Activated gamma-delta T cell (primary cell): ENCODE measurements around the gene KDSR.

ENCODE experiments used
- DNase-seq: peaks from one replicate; lab custom pipeline; 2025; lab: John Stamatoyannopoulos, UW

Gene KDSR

DNA sequence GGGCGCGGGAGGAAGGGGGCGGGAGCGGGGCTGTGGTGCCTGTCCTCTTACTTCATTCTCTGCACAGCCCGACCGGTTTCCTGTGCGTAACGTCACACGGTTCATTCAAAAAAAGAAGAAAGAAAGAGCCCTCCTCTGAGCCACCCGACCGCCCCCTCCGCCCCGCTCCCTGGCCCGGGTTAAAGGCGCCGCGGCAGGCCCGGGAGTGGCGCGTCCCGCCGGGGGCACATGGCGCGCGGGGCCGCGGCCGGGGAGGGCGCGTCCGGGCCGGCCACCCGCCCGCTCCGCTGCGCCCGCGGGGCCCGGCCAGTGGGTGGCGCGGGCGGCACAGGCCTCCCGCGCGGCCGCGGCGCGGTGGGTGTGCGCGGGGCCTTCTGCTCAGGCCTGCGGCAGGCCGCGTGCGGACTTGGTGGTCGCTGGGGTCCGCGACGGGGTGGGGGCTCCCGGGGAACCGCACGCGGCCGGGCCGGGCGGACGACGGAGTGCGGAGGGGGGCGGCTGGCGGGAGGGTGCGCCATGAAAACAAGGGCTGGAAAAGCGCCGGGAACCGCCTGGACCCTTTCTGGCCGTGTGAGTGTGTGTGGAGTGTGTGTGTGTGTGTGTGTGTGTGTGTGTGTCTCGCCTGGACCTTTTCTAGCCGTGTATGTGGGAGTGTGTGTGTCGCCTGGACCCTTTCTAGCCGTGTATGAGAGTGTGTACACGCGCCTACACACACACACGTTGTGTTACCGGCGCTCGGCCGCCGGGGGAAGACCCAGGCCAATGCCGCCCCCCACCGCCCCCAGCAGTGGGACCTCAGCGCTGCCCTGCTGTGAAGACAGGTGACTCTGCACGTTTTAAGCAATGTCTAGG lies 46.7 kb downstream of the KDSR start:
- DNase-seq, result peak; percentile 71

DNA sequence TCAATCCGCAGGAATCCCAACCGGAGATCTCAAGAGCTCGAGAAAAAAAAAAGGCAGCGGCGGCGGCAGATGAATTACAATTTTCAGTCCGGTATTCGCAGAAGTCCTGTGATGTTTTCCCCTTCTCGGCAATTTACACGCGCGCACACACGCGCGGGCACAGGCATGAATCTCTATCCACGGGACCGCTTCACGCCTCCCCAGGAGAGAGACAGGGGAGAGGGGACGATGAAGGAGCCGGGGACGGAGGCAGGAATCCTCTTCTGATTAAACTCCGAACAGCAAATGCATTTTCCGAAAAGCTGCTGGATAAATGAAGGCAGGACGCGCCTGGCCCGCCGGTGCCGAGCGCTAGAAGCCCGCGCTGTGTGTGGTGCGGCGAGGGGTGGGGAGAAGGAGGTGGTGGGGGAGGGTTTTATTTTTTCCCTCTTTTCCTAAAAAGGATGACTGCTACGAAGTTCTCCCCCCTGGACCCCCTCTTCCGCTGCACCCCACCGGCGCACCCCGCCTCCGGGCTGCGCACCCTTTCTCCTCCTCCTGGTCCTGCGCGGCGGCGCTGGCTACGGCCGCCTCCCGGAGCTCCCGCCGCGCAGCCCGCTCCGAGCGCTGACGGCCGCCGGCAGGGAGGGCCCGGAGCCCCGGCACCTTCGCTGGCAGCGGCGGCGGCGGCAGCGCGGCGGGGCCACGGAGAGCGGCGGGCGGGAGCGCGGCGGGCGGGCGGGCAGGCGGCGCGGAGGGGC lies 47.5 kb downstream of the KDSR start, which contains the start of gene BCL2:
BCL2 (minus strand) TSS at position 387 of the 740 bp plus-strand sequence.
- DNase-seq, result no peak

DNA sequence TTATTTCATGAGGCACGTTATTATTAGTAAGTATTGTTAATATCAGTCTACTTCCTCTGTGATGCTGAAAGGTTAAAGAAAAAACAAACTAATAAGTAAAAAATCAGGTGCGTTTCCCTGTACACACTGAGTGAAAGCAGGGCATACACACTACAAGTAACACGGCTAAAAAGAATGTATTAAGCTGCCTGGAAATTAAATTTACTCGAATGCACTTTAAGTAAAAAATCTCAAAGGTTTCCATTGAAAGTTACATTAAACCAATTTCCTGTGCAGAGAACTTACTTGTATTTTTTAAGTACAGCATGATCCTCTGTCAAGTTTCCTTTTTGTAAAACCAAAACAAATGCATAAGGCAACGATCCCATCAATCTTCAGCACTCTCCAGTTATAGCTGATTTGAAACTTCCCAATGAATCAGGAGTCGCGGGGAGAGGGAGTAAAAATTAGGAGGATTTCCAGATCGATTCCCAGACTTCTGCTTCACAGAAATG lies 48.1 kb downstream of the KDSR start:
- DNase-seq, result no peak

DNA sequence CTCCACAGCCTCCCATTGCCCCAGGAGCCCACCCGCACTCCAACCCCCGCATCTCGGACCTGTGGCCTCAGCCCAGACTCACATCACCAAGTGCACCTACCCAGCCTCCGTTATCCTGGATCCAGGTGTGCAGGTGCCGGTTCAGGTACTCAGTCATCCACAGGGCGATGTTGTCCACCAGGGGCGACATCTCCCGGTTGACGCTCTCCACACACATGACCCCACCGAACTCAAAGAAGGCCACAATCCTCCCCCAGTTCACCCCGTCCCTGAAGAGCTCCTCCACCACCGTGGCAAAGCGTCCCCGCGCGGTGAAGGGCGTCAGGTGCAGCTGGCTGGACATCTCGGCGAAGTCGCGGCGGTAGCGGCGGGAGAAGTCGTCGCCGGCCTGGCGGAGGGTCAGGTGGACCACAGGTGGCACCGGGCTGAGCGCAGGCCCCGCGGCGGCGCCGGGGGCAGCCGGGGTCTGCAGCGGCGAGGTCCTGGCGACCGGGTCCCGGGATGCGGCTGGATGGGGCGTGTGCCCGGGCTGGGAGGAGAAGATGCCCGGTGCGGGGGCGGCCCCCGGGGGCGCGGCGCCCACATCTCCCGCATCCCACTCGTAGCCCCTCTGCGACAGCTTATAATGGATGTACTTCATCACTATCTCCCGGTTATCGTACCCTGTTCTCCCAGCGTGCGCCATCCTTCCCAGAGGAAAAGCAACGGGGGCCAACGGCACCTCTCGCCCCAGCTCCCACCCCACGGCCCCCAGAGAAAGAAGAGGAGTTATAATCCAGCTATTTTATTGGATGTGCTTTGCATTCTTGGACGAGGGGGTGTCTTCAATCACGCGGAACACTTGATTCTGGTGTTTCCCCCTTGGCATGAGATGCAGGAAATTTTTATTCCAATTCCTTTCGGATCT lies 48.8 kb downstream of the KDSR start:
- DNase-seq, result peak; percentile 52

DNA sequence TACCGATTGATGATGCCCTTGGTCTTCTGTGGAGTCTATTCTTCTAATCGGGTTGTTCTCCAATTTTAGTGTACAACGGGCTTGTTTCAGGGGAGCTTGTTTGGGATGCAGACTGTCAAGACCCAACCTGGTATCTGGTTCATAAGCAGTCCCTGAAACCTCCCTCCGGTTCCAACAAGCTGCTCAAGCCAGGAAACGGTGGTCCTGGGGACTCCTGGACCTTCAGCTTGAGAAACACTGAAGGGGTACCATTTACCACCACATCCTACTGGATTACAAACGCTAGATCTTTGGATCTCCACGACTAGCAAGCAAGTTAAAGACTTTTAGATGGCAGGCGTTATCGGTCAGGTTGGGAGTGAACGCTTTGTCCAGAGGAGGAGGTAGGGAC lies 49.5 kb downstream of the KDSR start:
- DNase-seq, result no peak

DNA sequence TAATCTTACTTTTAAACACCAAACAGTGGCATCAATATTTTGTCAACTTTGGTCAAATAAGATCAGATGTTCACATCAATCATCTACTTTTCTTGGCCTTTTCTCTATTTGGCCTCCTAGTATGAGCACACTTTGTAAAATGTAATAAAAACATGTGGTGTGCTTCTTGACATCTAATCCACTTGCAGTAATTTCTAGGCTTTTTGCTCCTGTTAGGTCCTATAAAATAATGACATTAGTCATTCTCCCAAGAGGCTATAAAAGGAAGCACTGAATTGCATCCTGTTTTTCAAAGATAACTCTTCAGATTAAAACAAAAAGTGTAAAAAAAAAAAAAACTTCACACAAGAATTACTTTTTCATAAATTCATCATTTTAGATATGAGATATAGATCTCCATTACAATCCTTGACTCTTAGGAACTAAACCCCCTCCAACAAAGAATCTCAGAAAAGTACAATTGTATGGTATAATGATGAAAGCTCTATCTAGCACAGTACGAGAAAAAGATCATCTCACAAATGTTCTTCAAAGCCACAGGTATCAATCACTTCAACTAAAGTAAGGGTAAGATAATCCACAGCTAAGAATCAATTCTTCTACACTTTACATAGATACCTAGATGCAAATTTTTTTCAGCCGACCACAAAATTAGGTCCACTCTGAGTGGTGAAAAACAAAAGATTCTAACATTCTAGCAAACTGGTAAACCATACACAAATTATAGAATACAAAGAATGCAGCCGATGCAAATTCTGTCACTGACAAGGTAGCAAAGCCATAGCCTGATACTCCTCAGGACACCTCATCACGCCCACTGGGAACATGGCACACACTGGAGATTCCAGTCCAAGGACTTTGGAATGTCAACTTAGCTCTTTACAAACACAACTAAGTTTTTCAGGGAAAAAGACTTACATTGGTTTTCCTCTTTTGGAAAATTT lies 50.1 kb downstream of the KDSR start:
- DNase-seq, result no peak

DNA sequence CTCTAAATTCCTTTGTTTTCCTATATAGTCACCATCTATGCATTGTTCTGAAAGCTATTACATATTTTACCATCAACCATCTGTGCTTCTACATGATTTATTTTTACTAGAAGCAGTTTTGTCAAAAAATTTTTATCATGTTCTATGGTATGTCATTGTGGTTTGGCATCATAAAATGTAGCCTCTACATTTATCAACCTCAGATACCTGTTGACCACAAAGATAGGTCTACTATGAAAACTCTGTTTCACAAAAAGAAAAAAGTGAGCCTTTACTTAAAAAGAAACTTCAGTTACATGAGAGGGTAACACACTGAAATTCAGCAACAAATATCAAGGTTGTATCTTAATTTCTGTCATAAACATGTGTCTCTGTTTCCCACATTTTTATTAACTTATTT lies 51.1 kb downstream of the KDSR start:
- no peak for DNase-seq

DNA sequence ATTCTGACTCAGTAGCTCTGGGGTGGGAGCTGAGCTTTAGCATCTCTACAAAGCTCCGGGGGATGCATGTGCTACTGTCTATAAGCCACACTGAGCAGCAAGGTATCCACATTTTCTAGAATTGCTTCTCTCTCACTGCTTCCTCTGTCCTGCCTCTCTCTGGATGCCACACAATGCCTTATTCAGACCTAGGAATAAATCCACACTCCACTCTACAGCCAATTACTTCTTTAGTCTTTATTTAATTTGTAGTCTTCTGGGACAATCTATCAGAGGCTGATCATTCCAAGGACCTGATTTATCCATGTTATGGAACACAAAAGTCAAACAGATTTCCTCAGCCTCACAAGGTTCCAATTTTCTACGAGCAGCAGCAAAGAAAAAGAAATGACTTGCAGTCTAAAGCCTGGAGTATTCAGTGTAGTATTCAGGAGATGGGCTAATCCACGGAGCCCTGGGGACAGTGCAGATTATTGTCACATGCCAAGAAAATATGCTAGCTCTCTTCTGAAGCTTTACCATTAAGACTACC lies 51.8 kb downstream of the KDSR start:
- DNase-seq, result no peak

DNA sequence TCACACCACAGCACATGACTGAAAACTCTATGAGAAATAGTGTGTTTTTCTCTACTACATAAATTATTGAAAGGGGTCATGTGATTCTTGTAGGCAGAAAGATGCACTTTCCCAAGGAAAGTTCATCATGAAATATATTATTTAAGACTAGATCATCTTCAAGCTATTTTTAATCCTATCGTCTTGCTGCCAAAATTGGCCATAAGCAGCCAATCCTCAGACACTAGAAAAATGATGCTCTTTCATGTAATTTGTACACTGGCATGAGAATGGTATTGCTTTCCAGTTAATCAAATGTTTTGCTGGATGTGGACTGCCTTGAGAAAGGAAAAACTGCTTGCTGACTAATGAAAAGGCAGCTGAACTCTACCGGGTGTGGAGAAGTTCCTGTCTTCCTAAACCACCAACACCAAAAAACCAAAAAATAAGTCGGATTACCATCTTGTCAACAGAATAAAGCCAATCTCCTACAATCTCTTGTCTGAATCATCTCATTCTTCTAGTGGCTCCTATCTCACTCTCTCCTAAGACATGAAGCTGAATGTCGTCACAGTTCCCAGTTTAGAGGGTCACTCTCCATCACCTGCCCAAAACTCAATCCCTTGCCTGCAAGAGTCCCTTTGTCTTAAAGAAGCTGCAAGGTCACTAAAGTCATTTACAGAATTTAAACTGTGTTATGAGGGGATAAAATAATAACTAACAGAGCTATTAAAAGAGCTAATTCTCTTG lies 52.8 kb downstream of the KDSR start:
- DNase-seq, result no peak

DNA sequence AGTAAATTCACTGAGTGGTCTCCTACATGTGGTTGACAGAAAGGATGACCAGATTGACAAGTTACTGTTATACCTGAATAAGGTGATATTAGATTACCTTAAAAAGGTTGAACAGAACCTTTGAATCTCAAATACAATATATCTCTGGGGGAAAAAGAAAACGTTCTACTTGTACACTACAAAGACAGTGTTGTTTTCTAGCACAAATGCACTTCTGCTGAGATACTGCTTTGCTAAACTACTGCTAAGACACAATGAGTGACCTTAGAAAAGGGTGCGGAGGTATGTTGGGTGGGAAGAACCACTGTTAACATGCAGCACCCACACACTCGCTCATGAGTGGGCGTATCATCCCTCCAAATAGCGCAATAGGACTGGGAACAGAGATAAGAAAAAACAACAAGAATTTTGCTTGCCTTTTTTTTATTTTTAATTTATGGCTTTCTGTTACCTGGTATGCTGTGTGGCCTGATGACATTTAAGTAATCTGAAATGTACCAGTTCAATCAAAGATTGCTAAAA lies 53.5 kb downstream of the KDSR start:
- DNase-seq, result no peak

DNA sequence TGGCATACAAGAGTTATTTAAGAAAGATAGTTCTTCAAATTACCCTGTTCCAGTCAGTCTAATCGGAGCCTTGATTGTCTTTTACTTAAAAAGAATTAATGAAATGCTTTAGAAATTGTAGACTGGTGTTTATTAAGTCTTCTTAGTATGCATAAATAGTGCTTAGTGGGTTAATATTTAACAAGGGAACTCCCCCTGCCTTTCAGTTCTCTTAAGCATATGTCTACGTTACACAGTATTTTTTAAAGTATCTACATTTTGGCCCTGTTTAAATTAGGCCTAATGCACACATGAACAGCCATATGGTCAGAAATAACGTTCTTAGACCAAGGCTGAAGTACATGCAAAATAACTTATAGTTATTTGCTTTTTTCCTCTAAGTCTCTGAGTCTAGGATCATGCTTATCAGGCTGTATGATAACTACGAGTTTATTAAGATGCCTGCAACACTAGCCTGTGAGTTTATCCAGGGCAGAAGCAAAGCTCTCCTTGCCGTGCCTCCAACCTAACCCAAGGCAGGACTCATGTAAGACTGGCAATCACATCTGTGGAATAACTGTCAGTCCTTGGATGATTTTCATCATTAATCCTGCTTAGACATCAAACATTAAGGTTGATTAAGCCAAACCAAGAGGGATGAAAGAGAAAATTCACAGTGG lies 54.1 kb downstream of the KDSR start:
- DNase-seq, result no peak

DNA sequence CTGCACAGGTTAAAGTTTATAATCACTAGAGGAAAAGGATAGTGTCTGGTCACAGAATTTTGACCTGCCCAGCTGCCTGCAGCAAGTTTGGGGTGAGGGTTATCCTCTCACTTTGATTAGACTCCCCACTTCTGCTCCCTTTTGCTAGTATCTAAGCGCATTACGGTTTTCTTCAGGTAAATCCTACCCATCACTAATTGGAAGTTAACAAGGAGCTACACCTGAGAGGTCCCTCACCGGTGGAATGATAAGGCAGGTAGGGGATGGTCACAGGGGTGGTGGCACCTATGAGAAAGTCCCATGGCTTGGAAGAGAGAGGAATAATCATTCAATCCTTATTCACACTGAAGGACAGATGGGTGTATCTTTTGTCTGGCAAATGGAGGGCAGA lies 55.0 kb downstream of the KDSR start:
- DNase-seq, result no peak

DNA sequence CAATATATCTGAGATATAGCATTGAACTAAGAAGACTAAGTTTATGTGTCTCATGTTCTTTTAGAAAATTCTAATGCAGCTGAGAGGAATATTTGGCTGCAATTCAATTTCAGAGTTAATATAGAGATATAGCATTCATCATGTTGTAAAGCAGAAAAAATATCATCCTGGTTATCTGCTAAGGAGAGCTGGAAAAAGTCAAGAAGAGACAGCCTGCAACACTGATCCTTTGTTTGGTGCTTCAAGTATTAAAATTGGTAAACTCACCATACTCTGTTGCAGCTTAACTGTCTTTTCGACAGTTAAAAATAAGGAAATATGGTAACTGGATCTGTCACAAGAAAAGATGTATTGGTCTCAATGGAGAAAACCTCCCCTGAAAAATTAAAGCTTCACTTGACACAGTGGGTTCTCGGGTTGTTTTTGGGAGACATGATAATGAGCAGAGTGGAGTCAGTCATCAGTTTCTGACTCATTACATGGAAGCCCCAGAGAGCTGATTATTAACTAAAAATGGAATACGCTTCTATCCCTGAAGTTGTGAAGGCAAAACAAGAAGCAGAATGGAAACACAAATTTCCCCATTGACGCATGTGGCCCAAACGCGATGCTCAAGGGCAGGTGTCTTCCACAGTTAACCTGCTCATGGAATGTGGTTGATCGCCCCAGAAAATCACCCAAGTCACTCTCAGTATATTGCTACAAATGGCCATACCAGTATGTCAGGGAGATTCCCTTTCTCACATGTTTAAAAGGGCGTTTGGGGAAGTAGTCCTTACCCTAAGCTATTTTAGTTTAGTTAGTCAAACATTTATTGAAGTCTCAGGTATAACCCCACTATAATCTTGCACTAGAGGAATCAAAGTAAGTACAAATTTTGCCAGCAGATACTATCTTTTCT lies 55.6 kb downstream of the KDSR start:
- DNase-seq, result no peak

DNA sequence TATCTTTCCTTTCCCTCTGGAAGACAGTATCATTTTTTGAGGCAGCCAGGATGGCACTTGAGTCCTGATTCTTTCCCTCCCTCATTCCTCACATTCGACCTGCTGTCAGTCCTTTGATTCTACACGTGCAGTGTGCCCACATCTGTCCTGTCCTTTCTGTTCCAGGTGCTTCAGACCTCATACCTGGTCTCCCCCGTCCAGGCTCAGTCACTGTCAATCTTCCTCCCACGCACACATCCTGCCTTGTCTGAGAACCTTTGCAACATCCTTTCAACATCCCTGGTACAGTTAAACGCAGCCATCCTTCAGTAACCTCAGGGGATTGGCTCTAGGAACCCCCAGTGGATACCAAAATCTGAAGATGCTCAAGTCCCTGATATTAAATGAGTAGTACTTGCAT lies 57.6 kb downstream of the KDSR start:
- DNase-seq, result no peak

DNA sequence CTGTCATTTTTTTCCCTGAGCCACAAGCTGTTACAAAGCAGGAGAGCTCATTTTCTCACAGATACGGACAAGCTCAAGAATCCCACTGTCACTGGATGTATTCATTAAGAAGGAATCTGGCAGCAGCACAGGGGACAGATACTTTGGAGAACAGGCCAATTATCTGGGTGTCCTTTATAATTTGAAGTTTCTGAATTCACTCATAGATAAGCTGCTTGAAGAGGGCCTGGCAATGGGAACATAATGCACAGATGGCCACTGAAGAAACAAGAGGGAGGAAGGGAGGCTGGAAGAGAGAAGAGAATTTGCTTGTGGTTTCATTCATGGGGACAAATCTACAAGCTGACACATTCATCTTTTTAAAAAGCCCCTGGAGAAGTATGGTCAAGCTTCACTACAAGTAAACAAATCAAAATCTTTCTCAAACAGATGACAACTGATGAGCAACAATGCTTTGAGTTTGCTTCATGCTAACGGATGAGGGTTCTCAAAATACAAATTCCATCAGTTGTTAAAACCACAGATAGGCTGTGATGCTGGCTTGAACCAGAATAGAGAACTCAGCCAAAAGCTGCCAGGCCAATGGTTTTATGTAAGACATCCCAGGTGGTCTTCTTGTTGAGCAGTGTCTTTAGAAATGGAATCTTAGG lies 59.3 kb downstream of the KDSR start:
- no peak for DNase-seq

DNA sequence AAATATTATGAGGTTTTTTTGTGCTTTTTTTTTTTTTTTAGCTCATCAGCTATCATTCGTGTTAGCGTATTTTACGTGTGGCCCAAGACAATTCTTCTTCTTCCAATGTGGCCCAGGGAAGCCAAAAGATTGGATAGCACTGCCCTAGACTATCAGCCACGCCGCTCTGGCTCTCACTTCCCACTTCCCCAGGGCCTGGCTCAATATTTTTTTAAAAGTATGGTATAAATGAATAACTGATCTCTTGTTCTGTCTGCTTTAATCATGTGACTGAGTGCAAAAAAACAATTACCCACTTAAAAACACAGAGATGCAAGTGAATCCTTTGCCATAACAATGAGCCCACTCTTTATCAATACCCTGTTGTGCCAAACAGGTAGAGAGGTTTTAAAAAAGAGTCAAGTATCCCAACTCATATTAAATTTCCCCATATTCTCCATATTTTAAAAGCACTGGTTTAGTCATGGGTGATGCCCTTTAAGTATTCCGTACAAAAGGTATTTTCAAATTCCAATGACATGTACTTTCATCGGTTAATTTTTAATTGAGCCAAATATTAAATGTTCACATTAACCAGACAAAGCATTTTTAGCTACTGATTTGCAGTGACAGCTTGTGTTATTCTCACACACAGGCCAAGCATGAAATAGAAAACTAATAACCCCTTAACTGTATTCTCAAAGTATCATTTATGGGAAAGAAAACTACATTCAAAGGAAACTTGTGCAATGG lies 60.0 kb downstream of the KDSR start:
- DNase-seq, result no peak

DNA sequence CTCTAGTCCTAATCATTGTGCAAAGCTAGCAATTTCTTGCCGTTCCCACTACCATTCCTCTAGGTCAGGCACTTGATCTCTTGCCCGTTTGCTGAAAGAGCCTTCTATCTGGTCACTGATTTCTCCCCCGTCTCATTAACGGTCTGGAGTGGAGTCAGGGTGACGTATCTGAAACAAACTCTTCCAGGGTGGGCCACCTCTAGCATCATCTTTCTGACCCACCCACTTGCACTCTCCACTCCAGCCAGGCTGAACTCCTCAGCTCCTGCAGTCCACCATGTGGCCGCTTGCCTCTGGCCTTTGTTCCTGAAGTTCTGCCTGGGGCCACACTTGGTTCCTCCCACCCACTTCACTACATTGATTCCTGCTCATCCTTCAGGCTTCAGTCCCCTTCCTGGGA lies 60.8 kb downstream of the KDSR start:
- no peak for DNase-seq
